ENCODE data around the gene UBE2G2. TPM values are rescaled to one million over a fixed set of nuclear protein-coding genes. Genes with fewer than 3 reads are reported as not detected.

Gene UBE2G2
- total RNA-seq, 1 experiment from 2014 or later: 147 TPM

DNA sequence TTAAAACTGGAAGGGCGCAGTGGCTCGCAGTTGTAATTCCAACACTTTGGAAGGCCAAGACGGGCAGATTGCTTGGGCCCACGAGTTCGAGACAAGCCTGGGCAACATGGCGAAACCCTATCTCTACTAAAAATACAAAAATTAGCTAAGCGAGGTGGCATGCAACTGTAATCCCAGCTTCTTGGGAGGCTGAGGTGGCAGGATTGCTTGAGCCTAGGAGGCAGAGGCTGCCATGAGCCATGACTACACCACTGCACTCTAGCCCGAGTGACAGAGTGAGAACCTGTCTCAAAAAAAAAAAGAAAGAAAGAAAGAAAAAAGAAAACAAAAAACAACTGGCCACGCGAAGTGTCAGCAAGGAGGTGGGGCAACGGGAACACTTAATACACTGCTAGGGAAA lies 6.3 kb downstream of the UBE2G2 start:
- peaks cover 26% of the 10 kb centered on the region for H3K4me1 Mint-ChIP-seq (ENCODE audit: insufficient read depth, unreplicated experiment)
- H3K27ac Mint-ChIP-seq (ENCODE audit: low read depth, unreplicated experiment): no peak overlapping the region
- no peak for TF ChIP-seq CTCF (IDR thresholded peaks at IDR 0.05; ENCODE audit: unreplicated experiment)
- intact Hi-C loops (cut with micrococcal nuclease): no loop called here
- no peak overlapping the region for H3K4me3 Mint-ChIP-seq (ENCODE audit: unreplicated experiment)
- CTCF ChIA-PET: interaction anchor here (0.6 kb wide), 1 partner anchor 333 kb away, joined by 4 read pairs; no protein-coding TSS in a partner anchor
- POLR2A ChIA-PET: no interaction called here
- no peak for DNase-seq (ENCODE audit: unreplicated experiment)
- no peaks in the 10 kb centered on the region for H3K9me3 Mint-ChIP-seq (ENCODE audit: unreplicated experiment)
- no peaks in the 10 kb centered on the region for H3K27me3 Mint-ChIP-seq (ENCODE audit: insufficient read depth, unreplicated experiment)
- peaks cover 61% of the 10 kb centered on the region for H3K36me3 Mint-ChIP-seq (ENCODE audit: insufficient read depth, unreplicated experiment)
- BruUV-seq (replicated peaks): no TSS peak

- CTCF ChIA-PET: interaction anchor here (0.6 to 2.1 kb wide), 45 partner anchors 8 to 485 kb away, joined by 3 to 49 read pairs (median 4); partner anchors contain the start of genes PTTG1IP and UBE2G2
Observed at GRCh38 chr21:44793592-44794374, 7.8 kb downstream of the UBE2G2 start.

GRCh38 chr21:44792702-44793591 lies 8.7 kb downstream of the UBE2G2 start:
- peak; percentile 58 for DNase-seq (ENCODE audit: unreplicated experiment)
- H3K4me3 Mint-ChIP-seq (ENCODE audit: unreplicated experiment): no peak overlapping the region
- POLR2A ChIA-PET: interaction anchor here (0.8 to 1.6 kb wide), 8 partner anchors 9 to 454 kb away, joined by 3 to 11 read pairs (median 3); partner anchors contain the start of genes CFAP410, PTTG1IP and UBE2G2

More at GRCh38 chr21:44793592-44794374, 7.8 kb downstream of the UBE2G2 start:
- no peaks in the 10 kb centered on the region for H3K27me3 Mint-ChIP-seq (ENCODE audit: insufficient read depth, unreplicated experiment)
- no peak for TF ChIP-seq CTCF (IDR thresholded peaks at IDR 0.05; ENCODE audit: unreplicated experiment)
- no peak for DNase-seq (ENCODE audit: unreplicated experiment)
- no TSS peak for BruUV-seq (replicated peaks)
- H3K9me3 Mint-ChIP-seq (ENCODE audit: unreplicated experiment): no peaks in the 10 kb centered on the region
- intact Hi-C loops (cut with micrococcal nuclease): loop anchor here (1.0 kb wide), 1 partner anchor 283 kb away; no protein-coding TSS in a partner anchor
- no peak overlapping the region for H3K4me3 Mint-ChIP-seq (ENCODE audit: unreplicated experiment)
- POLR2A ChIA-PET: interaction anchor here (0.8 to 1.6 kb wide), 8 partner anchors 8 to 455 kb away, joined by 3 to 11 read pairs (median 3); partner anchors contain the start of genes CFAP410, PTTG1IP and UBE2G2
- H3K36me3 Mint-ChIP-seq (ENCODE audit: insufficient read depth, unreplicated experiment): peaks cover 56% of the 10 kb centered on the region
- peaks cover 14% of the 10 kb centered on the region for H3K4me1 Mint-ChIP-seq (ENCODE audit: insufficient read depth, unreplicated experiment)
- H3K27ac Mint-ChIP-seq (ENCODE audit: low read depth, unreplicated experiment): peak overlapping the region; percentile 23

More at GRCh38 chr21:44792702-44793591, 8.7 kb downstream of the UBE2G2 start:
- Mint-ChIP-seq H3K9me3 (ENCODE audit: unreplicated experiment) (no peaks in the 10 kb centered on the region), H3K27me3 (ENCODE audit: insufficient read depth, unreplicated experiment) (no peaks in the 10 kb centered on the region), H3K36me3 (ENCODE audit: insufficient read depth, unreplicated experiment) (peaks cover 51% of the 10 kb centered on the region), H3K4me1 (ENCODE audit: insufficient read depth, unreplicated experiment) (peaks cover 9% of the 10 kb centered on the region), H3K27ac (ENCODE audit: low read depth, unreplicated experiment) (peak overlapping the region; percentile 23)
- no TSS peak for BruUV-seq (replicated peaks)
- CTCF ChIA-PET: interaction anchor here (0.5 to 2.1 kb wide), 47 partner anchors 9 to 484 kb away, joined by 3 to 49 read pairs (median 4); partner anchors contain the start of genes PTTG1IP and UBE2G2
- intact Hi-C loops (cut with micrococcal nuclease): loop anchor here (1.0 kb wide), 1 partner anchor 283 kb away; no protein-coding TSS in a partner anchor
- TF ChIP-seq CTCF (IDR thresholded peaks at IDR 0.05; ENCODE audit: unreplicated experiment): peak; percentile 68
